HepG2 (cell line): ENCODE data around the gene DUSP12.
"Not testable (repeated sequence)": the region's sequence is repeated elsewhere in the genome, so short reads cannot be mapped to it uniquely, and the experiment has no call there.

Source experiments
- CHD2 ChIP-seq: IDR thresholded peaks from 2 replicates; pipeline ENCODE4 v1.6.1; 2011; ENCODE audit warnings: low read depth, low read length, improper control_type of control experiment
- EZH2 ChIP-seq: conservative IDR thresholded peaks from 2 replicates; pipeline ENCODE4 v1.6.1; 2012; ENCODE audit warnings: mild to moderate bottlenecking, low read depth, low read length, moderate library complexity
- KDM3A ChIP-seq: IDR thresholded peaks from 2 replicates; pipeline ENCODE4 v1.6.1; 2018; ENCODE audit warnings: low read depth, missing compliant biosample characterization
- POLR2AphosphoS5 ChIP-seq: IDR thresholded peaks from 2 replicates; pipeline ENCODE4 v1.6.1; 2012; ENCODE audit warnings: low read depth, low read length
- SETDB1 ChIP-seq: sonication (generic); formaldehyde crosslinking; IDR thresholded peaks from 2 replicates; pipeline ENCODE4 v1.5.1; 2020; ENCODE audit warnings: missing genetic modification reagents, mild to moderate bottlenecking, borderline replicate concordance
- TF ChIP-seq, protein P1 (sequence below): sonication (generic); formaldehyde crosslinking; IDR thresholded peaks from 2 replicates; pipeline ENCODE4 v1.4.0; 2020; ENCODE audit warnings: missing genetic modification reagents
- TF ChIP-seq, protein P2 (sequence below): sonication (generic); formaldehyde crosslinking; conservative IDR thresholded peaks from 2 replicates; pipeline ENCODE4 v1.8.0; 2022; ENCODE audit warnings: mild to moderate bottlenecking, moderate library complexity, missing genetic modification reagents
- TF ChIP-seq, protein P3 (sequence below): sonication (generic); formaldehyde crosslinking; IDR thresholded peaks from 2 replicates; pipeline ENCODE4 v1.5.0; 2020; ENCODE audit warnings: mild to moderate bottlenecking, missing genetic modification reagents, moderate library complexity

DNA sequence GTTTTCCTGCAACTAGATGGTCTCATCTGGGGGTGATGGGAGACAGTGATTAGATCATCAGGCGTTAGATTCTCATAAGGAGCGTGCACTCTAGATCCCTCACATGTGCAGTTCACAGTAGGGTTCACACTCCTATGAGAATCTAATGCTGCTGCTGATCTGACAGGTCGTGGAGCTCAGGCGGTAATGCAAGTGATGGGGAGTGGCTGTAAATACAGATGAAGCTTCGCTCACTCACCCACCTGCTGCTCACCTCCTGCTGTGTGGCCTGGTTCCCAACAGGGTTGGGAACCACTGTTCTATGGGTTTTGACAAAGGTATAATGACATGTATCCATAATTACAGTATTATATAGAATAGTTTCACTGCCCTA, 20.1 kb downstream of the DUSP12 start:
- TF ChIP-seq, protein P1, sequence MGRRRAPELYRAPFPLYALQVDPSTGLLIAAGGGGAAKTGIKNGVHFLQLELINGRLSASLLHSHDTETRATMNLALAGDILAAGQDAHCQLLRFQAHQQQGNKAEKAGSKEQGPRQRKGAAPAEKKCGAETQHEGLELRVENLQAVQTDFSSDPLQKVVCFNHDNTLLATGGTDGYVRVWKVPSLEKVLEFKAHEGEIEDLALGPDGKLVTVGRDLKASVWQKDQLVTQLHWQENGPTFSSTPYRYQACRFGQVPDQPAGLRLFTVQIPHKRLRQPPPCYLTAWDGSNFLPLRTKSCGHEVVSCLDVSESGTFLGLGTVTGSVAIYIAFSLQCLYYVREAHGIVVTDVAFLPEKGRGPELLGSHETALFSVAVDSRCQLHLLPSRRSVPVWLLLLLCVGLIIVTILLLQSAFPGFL (CRISPR knock-in tag), result not testable (repeated sequence)
- TF ChIP-seq KDM3A (CRISPR knock-in tag); POLR2AphosphoS5; SETDB1; CHD2; EZH2: not testable (repeated sequence)
- TF ChIP-seq, protein P2, sequence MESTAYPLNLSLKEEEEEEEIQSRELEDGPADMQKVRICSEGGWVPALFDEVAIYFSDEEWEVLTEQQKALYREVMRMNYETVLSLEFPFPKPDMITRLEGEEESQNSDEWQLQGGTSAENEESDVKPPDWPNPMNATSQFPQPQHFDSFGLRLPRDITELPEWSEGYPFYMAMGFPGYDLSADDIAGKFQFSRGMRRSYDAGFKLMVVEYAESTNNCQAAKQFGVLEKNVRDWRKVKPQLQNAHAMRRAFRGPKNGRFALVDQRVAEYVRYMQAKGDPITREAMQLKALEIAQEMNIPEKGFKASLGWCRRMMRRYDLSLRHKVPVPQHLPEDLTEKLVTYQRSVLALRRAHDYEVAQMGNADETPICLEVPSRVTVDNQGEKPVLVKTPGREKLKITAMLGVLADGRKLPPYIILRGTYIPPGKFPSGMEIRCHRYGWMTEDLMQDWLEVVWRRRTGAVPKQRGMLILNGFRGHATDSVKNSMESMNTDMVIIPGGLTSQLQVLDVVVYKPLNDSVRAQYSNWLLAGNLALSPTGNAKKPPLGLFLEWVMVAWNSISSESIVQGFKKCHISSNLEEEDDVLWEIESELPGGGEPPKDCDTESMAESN (CRISPR knock-in tag), result not testable (repeated sequence)
- TF ChIP-seq, protein P3, sequence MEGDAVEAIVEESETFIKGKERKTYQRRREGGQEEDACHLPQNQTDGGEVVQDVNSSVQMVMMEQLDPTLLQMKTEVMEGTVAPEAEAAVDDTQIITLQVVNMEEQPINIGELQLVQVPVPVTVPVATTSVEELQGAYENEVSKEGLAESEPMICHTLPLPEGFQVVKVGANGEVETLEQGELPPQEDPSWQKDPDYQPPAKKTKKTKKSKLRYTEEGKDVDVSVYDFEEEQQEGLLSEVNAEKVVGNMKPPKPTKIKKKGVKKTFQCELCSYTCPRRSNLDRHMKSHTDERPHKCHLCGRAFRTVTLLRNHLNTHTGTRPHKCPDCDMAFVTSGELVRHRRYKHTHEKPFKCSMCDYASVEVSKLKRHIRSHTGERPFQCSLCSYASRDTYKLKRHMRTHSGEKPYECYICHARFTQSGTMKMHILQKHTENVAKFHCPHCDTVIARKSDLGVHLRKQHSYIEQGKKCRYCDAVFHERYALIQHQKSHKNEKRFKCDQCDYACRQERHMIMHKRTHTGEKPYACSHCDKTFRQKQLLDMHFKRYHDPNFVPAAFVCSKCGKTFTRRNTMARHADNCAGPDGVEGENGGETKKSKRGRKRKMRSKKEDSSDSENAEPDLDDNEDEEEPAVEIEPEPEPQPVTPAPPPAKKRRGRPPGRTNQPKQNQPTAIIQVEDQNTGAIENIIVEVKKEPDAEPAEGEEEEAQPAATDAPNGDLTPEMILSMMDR (CRISPR knock-in tag), result not testable (repeated sequence)
